ENCODE results near the gene SPATC1L.

GRCh38 chr21:46156678-46157077 lies 27.6 kb downstream of the SPATC1L start:
- TF ChIP-seq ZNF565 (CRISPR knock-in tag; conservative IDR thresholded peaks at IDR 0.05; ENCODE audit: low read depth) (no peak), SNAI2 (CRISPR knock-in tag; IDR thresholded peaks at IDR 0.05) (no peak), ZFP30 (CRISPR knock-in tag; IDR thresholded peaks at IDR 0.05) (no peak), ZNF70 (CRISPR knock-in tag; IDR thresholded peaks at IDR 0.05) (no peak), ARNTL (CRISPR knock-in tag; IDR thresholded peaks at IDR 0.05; ENCODE audit: borderline replicate concordance, low read depth) (no peak), OSR1 (CRISPR knock-in tag; IDR thresholded peaks at IDR 0.05) (no peak), ZC3H10 (CRISPR knock-in tag; IDR thresholded peaks at IDR 0.05) (no peak)
